HEK293 (cell line): ENCODE results near the gene SCYL1.

ENCODE experiments used
- CTCF ChIA-PET: fragments of 350-600 bp; formaldehyde crosslinking; extraction: SDS; loops from one replicate; lab custom pipeline; 2021; ENCODE audit warnings: antibody characterized with exemption; lab: Yijun Ruan, JAX
- POLR2A ChIA-PET: fragments of 300-600 bp; formaldehyde crosslinking; extraction: SDS; loops from one replicate; lab custom pipeline; 2020; ENCODE audit warnings: antibody characterized with exemption, inconsistent platforms; lab: Yijun Ruan, JAX
- H3K27ac ChIP-seq: fragments of 200-500 bp; sonication (Bioruptor generic); 2 replicates; pipeline ENCODE4 v1.5.1; 2014; ENCODE audit warnings: low read depth, low read length, control low read depth, inconsistent platforms; ENCODE audit errors: extremely low read depth
- H3K36me3 ChIP-seq, 2 experiments: fragments of 200-500 bp in 1 of 2; sonication (Bioruptor generic) in 1 of 2; 1 replicate in 1 of 2; 2 replicates in 1 of 2; pipeline ENCODE4 v1.5.1; 2014 to 2017; ENCODE audit warnings: inconsistent platforms in 2 of 2, low read length in 2 of 2; ENCODE audit not compliant: control insufficient read depth in 2 of 2, insufficient read depth in 1 of 2
- H3K4me1 ChIP-seq: fragments of 200-500 bp; sonication (Bioruptor generic); 2 replicates; pipeline ENCODE4 v1.5.1; 2014; ENCODE audit warnings: mild to moderate bottlenecking, low read length, inconsistent platforms; ENCODE audit not compliant: control insufficient read depth, insufficient read depth
- H3K4me3 ChIP-seq: 2 replicates; pipeline ENCODE4 v1.5.1; 2011; ENCODE audit warnings: low read depth, mild to moderate bottlenecking, control low read depth, low read length, moderate library complexity
- H3K9me3 ChIP-seq: fragments of 200-500 bp; sonication (Bioruptor generic); 2 replicates; pipeline ENCODE4 v1.5.1; 2014; ENCODE audit warnings: low read depth, low read length, inconsistent platforms; ENCODE audit not compliant: control insufficient read depth, insufficient read depth
- CTCF ChIP-seq: fragments of 450-650 bp; formaldehyde crosslinking; IDR thresholded peaks from 2 replicates; pipeline ENCODE4 v1.5.1; 2016; ENCODE audit warnings: missing biosample characterization, missing genetic modification characterization
- HIC1 ChIP-seq: fragments of 450-650 bp; formaldehyde crosslinking; IDR thresholded peaks from 2 replicates; pipeline ENCODE4 v1.5.1; 2016; ENCODE audit warnings: missing biosample characterization, missing genetic modification characterization
- REST ChIP-seq: fragments of 450-650 bp; formaldehyde crosslinking; IDR thresholded peaks from 2 replicates; pipeline ENCODE4 v1.5.1; 2016; ENCODE audit warnings: missing biosample characterization, missing genetic modification characterization
- TSHZ1 ChIP-seq: fragments of 450-650 bp; formaldehyde crosslinking; IDR thresholded peaks from 2 replicates; pipeline ENCODE4 v1.5.1; 2016; ENCODE audit warnings: missing biosample characterization, missing genetic modification characterization, borderline replicate concordance
- ZIC2 ChIP-seq: fragments of 450-650 bp; formaldehyde crosslinking; IDR thresholded peaks from 2 replicates; pipeline ENCODE4 v1.5.1; 2016; ENCODE audit warnings: missing biosample characterization, missing genetic modification characterization
- ZNF366 ChIP-seq: fragments of 450-650 bp; formaldehyde crosslinking; conservative IDR thresholded peaks from 2 replicates; pipeline ENCODE4 v1.5.1; 2016; ENCODE audit warnings: missing biosample characterization, missing genetic modification characterization
- ZNF580 ChIP-seq: fragments of 450-650 bp; formaldehyde crosslinking; IDR thresholded peaks from 2 replicates; pipeline ENCODE4 v1.5.1; 2016; ENCODE audit warnings: missing biosample characterization, missing genetic modification characterization
- ZNF629 ChIP-seq: fragments of 450-650 bp; formaldehyde crosslinking; IDR thresholded peaks from 2 replicates; pipeline ENCODE4 v1.5.1; 2017; ENCODE audit warnings: missing biosample characterization, missing genetic modification characterization
- ZNF76 ChIP-seq: fragments of 450-650 bp; formaldehyde crosslinking; IDR thresholded peaks from 2 replicates; pipeline ENCODE4; 2016; ENCODE audit warnings: low read depth, missing biosample characterization, missing genetic modification characterization, borderline replicate concordance

SCYL1 gene

GRCh38 chr11:65485920-65486219 lies 39.0 kb upstream of the SCYL1 start:
- CTCF ChIA-PET: interaction anchor here (0.7 to 4.3 kb wide), 5 partner anchors 8 to 21 kb away, joined by 3 to 17 read pairs (median 5); partner anchors contain the start of gene MALAT1
- H3K36me3 ChIP-seq: no peaks in the 10 kb centered on the region
- peaks cover 24% of the 10 kb centered on the region for H3K4me1 ChIP-seq
- POLR2A ChIA-PET: interaction anchor here (1.3 to 28.2 kb wide), 4 partner anchors 8 to 63 kb away, joined by 3 to 1129 read pairs (median 168); partner anchors contain the start of genes MALAT1 and NEAT1
- no peak overlapping the region for H3K27ac ChIP-seq
- no peak overlapping the region for H3K4me3 ChIP-seq
- H3K9me3 ChIP-seq: no peaks in the 10 kb centered on the region
- no peak for TF ChIP-seq TSHZ1
- no peak for TF ChIP-seq CTCF (tag by site-specific recombination)
- TF ChIP-seq ZNF629 (tag by site-specific recombination): no peak
- no peak for TF ChIP-seq ZIC2
- TF ChIP-seq ZNF76 (tag by site-specific recombination): no peak
- no peak for TF ChIP-seq HIC1 (tag by site-specific recombination)
- no peak for TF ChIP-seq ZNF366 (tag by site-specific recombination)

- Histone ChIP-seq H3K4me1 (peaks cover 30% of the 10 kb centered on the region), H3K27ac (peak overlapping the region; percentile 58; the same call in 1 of the 2 replicates), H3K4me3 (no peak overlapping the region), H3K36me3 (no peaks in the 10 kb centered on the region), H3K9me3 (no peaks in the 10 kb centered on the region)
- no peak for TF ChIP-seq REST (tag by site-specific recombination)
- TF ChIP-seq ZNF580 (tag by site-specific recombination): 0 out of 2 replicates have a peak, but pooled peaks have one; percentile 59
- ChIA-PET POLR2A (interaction anchor here (0.9 to 28.2 kb wide), 7 partner anchors 9 to 225 kb away, joined by 3 to 1129 read pairs (median 10); partner anchors contain the start of genes MALAT1, NEAT1 and POLA2), CTCF (interaction anchor here (0.7 to 4.3 kb wide), 10 partner anchors 7 to 70 kb away, joined by 3 to 17 read pairs (median 4); no protein-coding TSS in a partner anchor)
Observed at GRCh38 chr11:65486570-65487466, 38.1 kb upstream of the SCYL1 start.
